ENCODE results near the gene ZNF333.

- TF ChIP-seq POLR2A (IDR thresholded peaks at IDR 0.05): no peak
- TF ChIP-seq CTCF (IDR thresholded peaks at IDR 0.05): no peak
- no peak for TF ChIP-seq POLR2AphosphoS5 (IDR thresholded peaks at IDR 0.05; ENCODE audit: insufficient read depth in 1 of 2, low read depth in 1 of 2)
These were observed 28.4 kb upstream of the ZNF333 start for GRCh38 chr19:14661372-14661924.
